H1 (cell line): ENCODE measurements around the gene CMTM1. TPM values are rescaled to one million over a fixed set of nuclear protein-coding genes. Genes with fewer than 3 reads are reported as not detected.

ENCODE experiments used
- CTCF ChIA-PET: fragments of 300-600 bp; sonication (Branson Sonifier 250); formaldehyde crosslinking; loops from one replicate; lab custom pipeline; 2021; ENCODE audit not compliant: partially characterized antibody; lab: Charles Lee
- POLR2A ChIA-PET: fragments of 300-600 bp; sonication (Branson Sonifier 250); formaldehyde crosslinking; loops from one replicate; lab custom pipeline; 2021; ENCODE audit warnings: inconsistent platforms; ENCODE audit not compliant: partially characterized antibody; lab: Charles Lee
- DNase-seq, 2 experiments: peaks; one replicate each; pipeline versions ENCODE4 v3.0.0 to v3.0.0-alpha.2; 2010 to 2022; ENCODE audit warnings: low spot score in 2 of 2, low read depth in 1 of 2, mixed read lengths in 1 of 2
- FAIRE-seq: peaks from 2 replicates; lab custom pipeline; 2011; peaks lifted over from hg19 to GRCh38; lab: Jason Lieb, UNC
- H2AFZ ChIP-seq: 2 replicates; pipeline ENCODE4 v1.8.1; 2012; ENCODE audit warnings: low read length, inconsistent platforms
- H2AK5ac ChIP-seq: 2 replicates; pipeline ENCODE4 v1.6.1; 2013; ENCODE audit warnings: low read depth, low read length
- H2BK120ac ChIP-seq: replicated peaks from 2 replicates; pipeline ENCODE3; 2013; ENCODE audit warnings: low read depth, low read length, inconsistent platforms
- H2BK12ac ChIP-seq: 2 replicates; pipeline ENCODE4 v1.6.1; 2013; ENCODE audit warnings: low read depth, low read length
- H2BK15ac ChIP-seq: 2 replicates; pipeline ENCODE4 v1.6.1; 2013; ENCODE audit warnings: low read length
- H2BK20ac ChIP-seq: 2 replicates; pipeline ENCODE4 v1.6.1; 2013; ENCODE audit warnings: low read length
- H2BK5ac ChIP-seq: 2 replicates; pipeline ENCODE4 v1.6.1; 2013; ENCODE audit warnings: low read depth, low read length
- H3K14ac ChIP-seq: 2 replicates; pipeline ENCODE4 v1.6.1; 2013; ENCODE audit warnings: inconsistent platforms; ENCODE audit not compliant: insufficient read length
- H3K18ac ChIP-seq: 2 replicates; pipeline ENCODE4 v1.6.1; 2013; ENCODE audit warnings: low read length; ENCODE audit errors: extremely low read depth
- H3K23ac ChIP-seq: 2 replicates; pipeline ENCODE4 v1.6.1; 2013; ENCODE audit warnings: inconsistent platforms; ENCODE audit not compliant: insufficient read length
- H3K23me2 ChIP-seq: 2 replicates; pipeline ENCODE4 v1.6.1; 2013; ENCODE audit warnings: low read depth, low read length
- H3K27ac ChIP-seq: 2 replicates; pipeline ENCODE4 v1.6.1; 2011; ENCODE audit warnings: low read depth, low read length, inconsistent platforms
- H3K27me3 ChIP-seq, 4 experiments: replicated peaks in 1 of 4; 1 replicate in 1 of 4; 2 replicates in 3 of 4; pipeline versions ENCODE4 v1.6.1 to v1.8.1; 2011 to 2013; ENCODE audit warnings: low read length in 3 of 4, mild to moderate bottlenecking in 3 of 4, inconsistent platforms in 2 of 4, mixed read lengths in 2 of 4, moderate library complexity in 1 of 4; ENCODE audit not compliant: control insufficient read depth in 3 of 4, insufficient read depth in 3 of 4; ENCODE audit errors: extremely low read depth in 1 of 4
- H3K36me3 ChIP-seq, 4 experiments: 2 replicates each; pipeline versions ENCODE4 v1.6.1 to v1.8.1; 2011 to 2013; ENCODE audit warnings: mild to moderate bottlenecking in 4 of 4, low read length in 3 of 4, moderate library complexity in 2 of 4, control low read depth in 1 of 4, inconsistent platforms in 1 of 4; ENCODE audit not compliant: insufficient read depth in 4 of 4, control insufficient read depth in 2 of 4
- H3K4ac ChIP-seq: replicated peaks from 2 replicates; pipeline ENCODE3; 2013; ENCODE audit warnings: low read length, low read depth, mixed read lengths, inconsistent platforms; ENCODE audit not compliant: insufficient read length
- H3K4me1 ChIP-seq, 4 experiments: replicated peaks in 1 of 4; 1 replicate in 1 of 4; 2 replicates in 3 of 4; pipeline versions ENCODE4 v1.6.1 to v1.8.1; 2011 to 2013; ENCODE audit warnings: low read length in 3 of 4, inconsistent platforms in 2 of 4, mixed read lengths in 1 of 4; ENCODE audit not compliant: insufficient read depth in 4 of 4, control insufficient read depth in 3 of 4
- H3K4me2 ChIP-seq, 2 experiments: 2 replicates each; pipeline versions ENCODE4 v1.6.1 to v1.8.1; 2011 to 2013; ENCODE audit warnings: low read depth in 2 of 2, low read length in 2 of 2, control low read depth in 1 of 2, inconsistent platforms in 1 of 2, mild to moderate bottlenecking in 1 of 2; ENCODE audit not compliant: insufficient read depth in 1 of 2
- H3K4me3 ChIP-seq, 4 experiments: fragments of 200-600, 300-600 bp in 1 of 4; sonication (generic), shearing (Covaris generic), sonication (Bioruptor Twin) in 1 of 4; 2 replicates each; pipeline versions ENCODE4 v1.5.1 to v1.8.1; 2011 to 2016; ENCODE audit warnings: low read length in 4 of 4, low read depth in 3 of 4, control low read depth in 2 of 4, inconsistent platforms in 2 of 4, mild to moderate bottlenecking in 2 of 4, mixed read lengths in 1 of 4, moderate library complexity in 1 of 4; ENCODE audit not compliant: insufficient read depth in 2 of 4; ENCODE audit errors: extremely low read depth in 1 of 4
- H3K56ac ChIP-seq: replicated peaks from 2 replicates; pipeline ENCODE3; 2013; ENCODE audit warnings: low read depth, mild to moderate bottlenecking, mixed read lengths, low read length, inconsistent platforms; ENCODE audit not compliant: insufficient read length
- H3K79me1 ChIP-seq: 2 replicates; pipeline ENCODE4 v1.6.1; 2013; ENCODE audit warnings: low read depth, low read length, control low read depth
- H3K79me2 ChIP-seq, 2 experiments: 2 replicates each; pipeline versions ENCODE4 v1.6.1 to v1.8.1; 2012 to 2013; ENCODE audit warnings: low read length in 2 of 2, mild to moderate bottlenecking in 2 of 2, inconsistent platforms in 1 of 2; ENCODE audit not compliant: insufficient read depth in 2 of 2, control insufficient read depth in 1 of 2
- H3K9ac ChIP-seq, 4 experiments: replicated peaks in 1 of 4; 1 replicate in 1 of 4; 2 replicates in 3 of 4; pipeline versions ENCODE4 v1.6.1 to v1.8.1; 2011 to 2013; ENCODE audit warnings: low read depth in 3 of 4, low read length in 3 of 4, control low read depth in 2 of 4, mild to moderate bottlenecking in 2 of 4, moderate library complexity in 2 of 4, inconsistent platforms in 1 of 4; ENCODE audit errors: extremely low read depth in 1 of 4
- H3K9me3 ChIP-seq, 2 experiments: 2 replicates each; pipeline versions ENCODE4 v1.6.1 to v1.8.1; 2012 to 2013; ENCODE audit warnings: mild to moderate bottlenecking in 2 of 2, moderate library complexity in 2 of 2, control low read depth in 1 of 2, inconsistent platforms in 1 of 2, low read depth in 1 of 2, low read length in 1 of 2, mixed read lengths in 1 of 2; ENCODE audit not compliant: insufficient read depth in 2 of 2
- H4K20me1 ChIP-seq, 2 experiments: replicated peaks in 1 of 2; 2 replicates each; pipeline versions ENCODE3 to v1.8.1; 2011 to 2013; ENCODE audit warnings: inconsistent platforms in 2 of 2, low read length in 2 of 2, mild to moderate bottlenecking in 1 of 2; ENCODE audit not compliant: insufficient read depth in 2 of 2, control insufficient read depth in 1 of 2
- H4K5ac ChIP-seq: 2 replicates; pipeline ENCODE4 v1.6.1; 2013; ENCODE audit warnings: low read length, low read depth, mixed read lengths, inconsistent platforms; ENCODE audit not compliant: insufficient read length
- H4K8ac ChIP-seq: 2 replicates; pipeline ENCODE4 v1.8.0; 2013; ENCODE audit warnings: mild to moderate bottlenecking, moderate library complexity, low read length, inconsistent platforms; ENCODE audit not compliant: insufficient read depth; ENCODE audit errors: extremely low read depth
- H4K91ac ChIP-seq: replicated peaks from 2 replicates; pipeline ENCODE3; 2013; ENCODE audit warnings: low read length, mixed read lengths, inconsistent platforms; ENCODE audit not compliant: insufficient read length
- EGR1 ChIP-seq: IDR thresholded peaks from 2 replicates; pipeline ENCODE4 v1.6.1; 2011; ENCODE audit warnings: low read depth, low read length, borderline replicate concordance
- EP300 ChIP-seq, 2 experiments: IDR thresholded peaks; 1 replicate in 1 of 2; 2 replicates in 1 of 2; pipeline ENCODE4 v1.6.1; 2011 to 2012; ENCODE audit warnings: low read depth in 2 of 2, low read length in 2 of 2, mild to moderate bottlenecking in 2 of 2, borderline replicate concordance in 1 of 2, inconsistent platforms in 1 of 2, moderate library complexity in 1 of 2
- EZH2 ChIP-seq: fragments of 200-600 bp; sonication (generic); IDR thresholded peaks from 2 replicates; pipeline ENCODE4 v1.7.1; 2012; ENCODE audit warnings: low read depth, mild to moderate bottlenecking, moderate library complexity, low read length, inconsistent platforms; ENCODE audit not compliant: severe bottlenecking
- KDM1A ChIP-seq: fragments of 200-600, 300-600 bp; sonication (generic); IDR thresholded peaks from 2 replicates; pipeline ENCODE4 v1.7.1; 2016; ENCODE audit warnings: mild to moderate bottlenecking, low read length, borderline replicate concordance
- SP2 ChIP-seq: IDR thresholded peaks from 2 replicates; pipeline ENCODE4 v1.6.1; 2012; ENCODE audit warnings: mild to moderate bottlenecking, low read length, inconsistent platforms
- SP4 ChIP-seq: IDR thresholded peaks from 2 replicates; pipeline ENCODE4 v1.6.1; 2012; ENCODE audit warnings: low read length, inconsistent platforms
- SRF ChIP-seq: IDR thresholded peaks from 2 replicates; pipeline ENCODE4 v1.6.1; 2011; ENCODE audit warnings: mild to moderate bottlenecking, low read depth, low read length, moderate library complexity
- YY1 ChIP-seq: IDR thresholded peaks from 2 replicates; pipeline ENCODE4 v1.6.1; 2011; ENCODE audit warnings: low read depth, mild to moderate bottlenecking, low read length
- ZNF274 ChIP-seq: IDR thresholded peaks from 2 replicates; pipeline ENCODE4 v1.7.0; 2012; ENCODE audit warnings: low read length, borderline replicate concordance; ENCODE audit errors: extremely low read depth
- WGBS, 2 experiments: shearing (Covaris generic) in 1 of 2; methylation state at CpG; one replicate each; pipeline versions ENCODE4 v1.1.6 to v1.1.7; 2013 to 2015; ENCODE audit warnings: low lambda C conversion rate in 2 of 2, mixed read lengths in 2 of 2, inconsistent platforms in 1 of 2, low coverage in 1 of 2, missing lambda C conversion rate in 1 of 2; ENCODE audit not compliant: insufficient replicate concordance in 2 of 2, insufficient coverage in 1 of 2, insufficient read length in 1 of 2; ENCODE audit errors: extremely low coverage in 1 of 2, missing lambda C conversion rate in 1 of 2; 5-methylcytosine and 5-hydroxymethylcytosine counted together
- polyA plus RNA-seq, 7 experiments: library from polyadenylated mRNA; depleted of rRNA in 3 of 7; stranded (reverse) in 5 of 7; unstranded in 2 of 7; fragments of >200 nt in 5 of 7; fragments of 200-250 nt in 2 of 7; gene quantifications; 1 replicate in 5 of 7; 2 replicates in 1 of 7; 4 replicates in 1 of 7; pipeline versions ENCODE4 v1.2.1 to v1.2.3, GENCODE V29; 2011 to 2013; ENCODE audit warnings: missing spikeins in 2 of 7, mixed read lengths in 2 of 7
- total RNA-seq: library from RNA; stranded (reverse); fragmentation: NEBNext Ultra II Directional; extraction: Animal tissue kit (Norgen Biotek cat#: 25700); gene quantifications from 2 replicates; pipeline ENCODE4 v1.2.1, GENCODE V29; 2021

Gene CMTM1
- total and polyA plus RNA-seq, 2 of the 8 experiments (the other 6 are each of a cell fraction or from before 2014, with no cell fraction given): 1.2 to 2.0 TPM

DNA sequence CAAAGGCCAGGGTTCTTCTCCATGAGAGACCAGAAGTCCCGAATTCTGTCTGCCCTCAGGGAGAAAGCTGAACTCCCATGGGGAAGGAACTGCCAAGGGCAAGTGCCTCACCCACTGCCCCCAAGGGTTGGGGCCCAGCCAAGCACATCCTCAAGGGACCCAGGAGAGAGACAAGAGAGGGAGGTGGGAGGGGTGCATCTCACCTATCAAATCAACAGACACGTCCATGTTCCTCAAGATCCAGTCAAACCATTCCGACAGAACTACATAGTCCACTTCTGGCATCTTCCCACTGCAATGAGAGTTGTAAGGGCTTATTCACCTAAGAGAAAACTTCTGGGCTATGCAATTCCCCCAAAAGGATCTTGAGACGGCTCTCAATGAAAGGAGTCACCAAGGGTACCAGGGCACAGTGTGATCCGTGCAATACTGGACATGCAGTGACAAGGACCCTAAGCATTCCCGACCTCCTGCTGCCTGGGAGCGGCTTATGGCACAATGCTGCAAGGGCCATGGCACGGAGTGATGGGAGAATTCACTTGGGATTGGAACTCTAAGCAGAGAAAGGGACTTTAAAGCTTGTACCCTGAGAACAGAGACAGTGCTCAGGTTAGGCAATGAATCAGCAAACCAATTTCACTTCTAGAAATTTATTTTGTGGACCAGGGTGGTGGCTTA lies 48.5 kb upstream of the CMTM1 start:
- H2BK20ac ChIP-seq: no peak overlapping the region
- H3K27me3 ChIP-seq: no peaks in the 10 kb centered on the region
- H3K4me1 ChIP-seq: peaks cover 0 to 9% (median 2%) of the 10 kb centered on the region in 4 experiments; a peak in 4 of 7 replicates
- no peaks in the 10 kb centered on the region for H4K20me1 ChIP-seq
- 84% methylated on average over 8 of the region's 8 CpGs; no CpG with 5 or more reads in 1 of the 2 experiments for WGBS, 2 experiments
- H2AK5ac ChIP-seq: no peak overlapping the region
- no peaks in the 10 kb centered on the region for H3K23me2 ChIP-seq
- H3K27ac ChIP-seq: no peak overlapping the region
- no peak overlapping the region for H3K4ac ChIP-seq
- H3K36me3 ChIP-seq: no peaks in the 10 kb centered on the region
- no peak overlapping the region for H2BK5ac ChIP-seq
- no peak for FAIRE-seq
- ChIA-PET CTCF (interaction anchor here (0.8 to 1.4 kb wide), 4 partner anchors 10 to 40 kb away, joined by 3 to 6 read pairs (median 4); no protein-coding TSS in a partner anchor), POLR2A (interaction anchor here (1.0 kb wide), 1 partner anchor 15 kb away, joined by 3 read pairs; no protein-coding TSS in a partner anchor)
- no peak overlapping the region for H2BK120ac ChIP-seq
- no peak overlapping the region for H3K56ac ChIP-seq
- H2AFZ ChIP-seq: no peak overlapping the region
- no peak overlapping the region for H2BK12ac ChIP-seq
- no peak overlapping the region for H3K9ac ChIP-seq
- H4K91ac ChIP-seq: no peak overlapping the region
- no peak for DNase-seq
- no peak overlapping the region for H3K23ac ChIP-seq
- no peak overlapping the region for H3K4me2 ChIP-seq
- no peaks in the 10 kb centered on the region for H3K79me1 ChIP-seq
- H4K5ac ChIP-seq: no peak overlapping the region
- no peak overlapping the region for H4K8ac ChIP-seq
- no peaks in the 10 kb centered on the region for H3K79me2 ChIP-seq
- no peak overlapping the region for H3K18ac ChIP-seq
- H3K14ac ChIP-seq: no peak overlapping the region
- H3K4me3 ChIP-seq: no peak overlapping the region
- no peak overlapping the region for H2BK15ac ChIP-seq
- H3K9me3 ChIP-seq: no peaks in the 10 kb centered on the region
- TF ChIP-seq SRF: no peak
- no peak for TF ChIP-seq EGR1
- no peak for TF ChIP-seq KDM1A
- no peak for TF ChIP-seq SP2
- no peak for TF ChIP-seq ZNF274
- TF ChIP-seq SP4: no peak
- no peak for TF ChIP-seq EZH2
- TF ChIP-seq YY1: no peak
- no peak for TF ChIP-seq EP300 (IDR thresholded peaks at IDR 0.05; ENCODE audit: borderline replicate concordance in 1 of 2, low read depth in 2 of 2, low read length in 2 of 2)
